HepG2 (cell line): Measurements from ENCODE around the gene SF3B2. TPM values are rescaled to one million over a fixed set of nuclear protein-coding genes. Genes with fewer than 3 reads are reported as not detected.

Source experiments
- BCL3 ChIP-seq: sonication (generic); formaldehyde crosslinking; IDR thresholded peaks from 2 replicates; pipeline ENCODE4 v1.5.1; 2020; ENCODE audit warnings: mild to moderate bottlenecking, missing genetic modification reagents, moderate library complexity
- GRHL1 ChIP-seq: sonication (generic); formaldehyde crosslinking; conservative IDR thresholded peaks from 2 replicates; pipeline ENCODE4 v1.8.0; 2022; ENCODE audit warnings: missing genetic modification reagents
- ISL2 ChIP-seq: sonication (generic); formaldehyde crosslinking; IDR thresholded peaks from 2 replicates; pipeline ENCODE4 v1.5.0; 2020; ENCODE audit warnings: missing genetic modification reagents
- KDM5B ChIP-seq: sonication (generic); formaldehyde crosslinking; IDR thresholded peaks from 2 replicates; pipeline ENCODE4 v1.4.0; 2020; ENCODE audit warnings: missing genetic modification reagents, mild to moderate bottlenecking, borderline replicate concordance
- ZBTB40 ChIP-seq, 2 experiments: fragments of 450-650 bp in 1 of 2; sonication (generic) in 1 of 2; formaldehyde crosslinking in 1 of 2; IDR thresholded peaks; 2 replicates each; pipeline versions ENCODE4 v1.6.1 to v1.8.0; 2016 to 2022; ENCODE audit warnings: antibody characterized with exemption in 1 of 2, mild to moderate bottlenecking in 1 of 2, missing genetic modification reagents in 1 of 2
- ZNF407 ChIP-seq: sonication (generic); formaldehyde crosslinking; IDR thresholded peaks from one replicate; pipeline ENCODE4 v1.5.1; 2020; ENCODE audit warnings: mild to moderate bottlenecking, missing genetic modification reagents; ENCODE audit errors: not compliant biosample characterization
- polyA plus RNA-seq, 8 experiments: library from polyadenylated mRNA; depleted of rRNA in 3 of 8; stranded (reverse) in 7 of 8; unstranded in 1 of 8; fragments of >200 nt; fragmentation: Illumina TruSeq in 4 of 8; extraction: Trizol in 4 of 8; gene quantifications; 2 replicates each; pipeline versions ENCODE4 v1.2.1 to v1.2.3, GENCODE V29; 2011 to 2016; ENCODE audit warnings: low read depth in 4 of 8, missing spikeins in 1 of 8, mixed read lengths in 1 of 8; ENCODE audit not compliant: insufficient read depth in 1 of 8
- total RNA-seq, 5 experiments: library from RNA; depleted of rRNA; stranded (reverse); fragments of >200 nt; fragmentation: Illumina TruSeq; extraction: Trizol; gene quantifications; 2 replicates each; pipeline ENCODE4 v1.2.3, GENCODE V29; 2016; ENCODE audit warnings: low read depth in 1 of 5

Gene SF3B2
- total and polyA plus RNA-seq, 2 of the 13 experiments (the other 11 are each of a cell fraction or from before 2014, with no cell fraction given), result 70.4 to 153 TPM

- TF ChIP-seq ZBTB40 (IDR thresholded peaks at IDR 0.05) (no peak), ZBTB40 (CRISPR knock-in tag; IDR thresholded peaks at IDR 0.05) (no peak), BCL3 (CRISPR knock-in tag) (0 out of 2 replicates have a peak, but pooled peaks have one; percentile 3), ZNF407 (CRISPR knock-in tag) (no peak), GRHL1 (CRISPR knock-in tag) (no peak), ISL2 (CRISPR knock-in tag) (no peak), KDM5B (CRISPR knock-in tag) (no peak)
Observed at GRCh38 chr11:66052664-66052982, 459 bp downstream of the SF3B2 start (continued).
